ENCODE results near the gene NACC2.

- TF ChIP-seq CTCF (IDR thresholded peaks at IDR 0.05 in 2 of 3, conservative IDR thresholded peaks at IDR 0.05 in 1 of 3; ENCODE audit: insufficient read depth in 2 of 3, low read depth in 1 of 3, low read length in 3 of 3) (no peak), ZNF274 (IDR thresholded peaks at IDR 0.05; ENCODE audit: borderline replicate concordance, low read depth, low read length) (no peak), RBM22 (IDR thresholded peaks at IDR 0.05; ENCODE audit: low read depth, low read length, poor library complexity, severe bottlenecking) (no peak), USF1 (CRISPR knock-in tag; IDR thresholded peaks at IDR 0.05) (no peak), L3MBTL2 (IDR thresholded peaks at IDR 0.05) (no peak)
Observed at GRCh38 chr9:135987838-135988404, 107.2 kb downstream of the NACC2 start.

Data from K562 (cell line).